KOPT-K1 (cell line): Measurements from ENCODE around the gene RBM10.

ENCODE experiments used
- H3K27ac ChIP-seq: fragments of 200-600 bp; sonication (generic); 2 replicates; pipeline ENCODE4 v1.5.1; 2016; ENCODE audit warnings: antibody characterized with exemption, mild to moderate bottlenecking, low read depth, low read length; ENCODE audit not compliant: poor library complexity, severe bottlenecking
- H3K36me3 ChIP-seq: fragments of 200-600 bp; sonication (generic); 2 replicates; pipeline ENCODE4 v1.5.1; 2017; ENCODE audit warnings: antibody characterized with exemption, mild to moderate bottlenecking, low read length, moderate library complexity; ENCODE audit not compliant: insufficient read depth
- H3K9me3 ChIP-seq: fragments of 200-600 bp; sonication (generic); 2 replicates; pipeline ENCODE4 v1.5.1; 2017; ENCODE audit warnings: antibody characterized with exemption, low read length, mild to moderate bottlenecking; ENCODE audit not compliant: insufficient read depth, poor library complexity, severe bottlenecking

RBM10 gene

DNA sequence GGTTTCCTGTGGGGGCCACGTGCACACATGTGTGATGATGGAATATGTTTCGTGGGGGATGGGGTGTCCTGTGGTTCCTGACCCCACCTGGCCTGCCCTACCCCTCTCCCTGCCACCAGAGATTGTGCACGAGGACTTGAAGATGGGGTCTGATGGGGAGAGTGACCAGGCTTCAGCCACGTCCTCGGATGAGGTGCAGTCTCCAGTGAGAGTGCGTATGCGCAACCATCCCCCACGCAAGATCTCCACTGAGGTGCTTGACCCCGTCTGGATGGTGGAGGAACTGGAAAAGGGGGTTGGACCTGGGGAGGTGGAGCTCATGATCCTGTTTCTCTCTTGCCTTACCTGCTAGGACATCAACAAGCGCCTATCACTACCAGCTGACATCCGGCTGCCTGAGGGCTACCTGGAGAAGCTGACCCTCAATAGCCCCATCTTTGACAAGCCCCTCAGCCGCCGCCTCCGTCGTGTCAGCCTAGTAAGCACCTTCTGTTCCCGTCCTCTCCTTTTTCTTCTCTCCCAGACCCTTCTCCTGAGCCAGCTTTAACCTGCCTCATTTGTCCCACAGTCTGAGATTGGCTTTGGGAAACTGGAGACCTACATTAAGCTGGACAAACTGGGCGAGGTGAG lies 79.4 kb downstream of the RBM10 start:
- peaks cover 87% of the 10 kb centered on the region for H3K36me3 ChIP-seq
- H3K27ac ChIP-seq = no peak overlapping the region
- no peaks in the 10 kb centered on the region for H3K9me3 ChIP-seq

- Histone ChIP-seq H3K36me3 (peaks cover 92% of the 10 kb centered on the region), H3K9me3 (no peaks in the 10 kb centered on the region), H3K27ac (no peak overlapping the region)
These were observed 79.9 kb downstream of the RBM10 start for GRCh38 chrX:47224896-47225290.

DNA sequence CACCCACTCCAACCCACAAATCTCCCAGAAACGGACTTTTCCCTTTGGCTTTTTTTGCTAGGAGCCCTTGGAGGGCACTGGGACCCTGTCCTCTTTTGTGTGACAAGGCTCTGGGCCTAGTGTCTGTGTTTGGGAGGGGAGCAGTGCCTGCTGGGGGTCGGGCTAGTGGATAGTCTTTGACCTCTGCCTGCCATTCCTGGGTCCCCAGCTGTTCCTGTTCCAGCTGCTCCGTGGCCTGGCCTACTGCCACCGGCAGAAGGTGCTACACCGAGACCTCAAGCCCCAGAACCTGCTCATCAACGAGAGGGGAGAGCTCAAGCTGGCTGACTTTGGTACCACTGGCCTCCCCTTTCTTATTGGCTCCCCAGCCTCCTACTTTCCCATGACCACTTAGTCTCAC lies 81.0 kb downstream of the RBM10 start:
- no peaks in the 10 kb centered on the region for H3K9me3 ChIP-seq
- H3K27ac ChIP-seq = no peak overlapping the region
- H3K36me3 ChIP-seq = peaks cover 89% of the 10 kb centered on the region

GRCh38 chrX:47226531-47227333 lies 81.7 kb downstream of the RBM10 start:
- no peak overlapping the region for H3K27ac ChIP-seq
- peaks cover 83% of the 10 kb centered on the region for H3K36me3 ChIP-seq

DNA sequence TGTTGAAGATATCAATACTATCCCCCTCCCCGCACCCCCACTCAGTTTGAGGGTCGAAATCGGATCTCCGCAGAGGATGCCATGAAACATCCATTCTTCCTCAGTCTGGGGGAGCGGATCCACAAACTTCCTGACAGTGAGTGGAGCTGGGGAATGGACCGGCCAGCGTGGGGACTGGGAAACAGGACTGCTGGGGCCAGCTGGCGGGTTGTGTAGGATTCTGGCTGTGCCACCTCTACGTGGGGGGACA lies 82.2 kb downstream of the RBM10 start:
- H3K9me3 ChIP-seq = no peaks in the 10 kb centered on the region
- H3K36me3 ChIP-seq = peaks cover 77% of the 10 kb centered on the region
- H3K27ac ChIP-seq = no peak overlapping the region

More at GRCh38 chrX:47226531-47227333, 81.7 kb downstream of the RBM10 start:
- H3K9me3 ChIP-seq = no peaks in the 10 kb centered on the region

DNA sequence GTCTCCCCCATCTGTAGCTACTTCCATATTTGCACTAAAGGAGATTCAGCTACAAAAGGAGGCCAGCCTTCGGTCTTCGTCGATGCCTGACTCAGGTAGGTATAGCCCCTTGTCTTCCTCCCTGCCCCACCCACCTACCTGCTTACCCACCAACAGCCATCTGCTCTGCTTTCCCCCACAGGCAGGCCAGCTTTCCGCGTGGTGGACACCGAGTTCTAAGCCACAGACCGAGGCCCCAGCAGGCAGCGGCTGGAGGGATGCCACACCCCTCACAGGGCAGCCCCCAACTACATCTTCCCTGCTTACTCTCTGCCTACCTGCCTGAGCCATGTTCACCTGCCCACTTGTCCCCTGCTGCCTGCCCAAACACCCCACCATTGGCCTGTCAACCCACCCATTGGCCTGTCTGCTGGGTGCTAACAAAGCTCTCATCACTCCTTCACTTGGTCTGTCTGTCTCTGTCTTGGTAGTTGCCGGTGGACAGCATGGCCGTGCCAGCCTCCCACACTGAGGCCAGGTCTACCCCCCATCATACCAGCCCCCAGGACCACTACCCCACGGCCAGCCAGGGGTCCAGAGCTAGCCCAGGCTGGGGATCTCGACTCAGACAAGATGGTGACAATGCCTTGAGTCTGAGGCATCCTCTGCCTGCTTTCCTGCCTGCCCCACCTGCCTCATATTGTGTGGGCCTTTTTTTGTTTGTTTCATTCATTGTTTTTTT lies 83.7 kb downstream of the RBM10 start:
- no peaks in the 10 kb centered on the region for H3K9me3 ChIP-seq
- H3K27ac ChIP-seq = no peak overlapping the region
- H3K36me3 ChIP-seq = peaks cover 64% of the 10 kb centered on the region

DNA sequence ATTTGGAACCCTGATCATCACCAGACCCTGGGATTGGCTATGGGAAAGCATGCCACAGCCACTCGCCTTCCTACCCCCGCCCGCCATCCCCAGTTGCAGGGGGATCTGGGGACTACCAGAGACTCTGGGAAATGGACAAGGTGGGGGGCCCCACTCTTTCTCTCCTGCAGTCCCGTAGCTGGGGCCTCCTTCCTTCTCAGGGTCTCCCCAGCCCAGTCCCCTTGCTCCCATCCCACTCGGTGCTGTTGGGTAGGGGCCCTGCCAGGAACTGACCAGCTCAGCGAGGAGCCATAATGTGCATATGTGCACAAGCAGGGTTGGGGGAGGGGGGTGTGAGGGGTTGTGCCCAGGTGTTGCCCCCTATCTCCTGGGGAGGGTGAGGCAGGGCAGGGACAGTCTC lies 84.4 kb downstream of the RBM10 start:
- Histone ChIP-seq H3K36me3 (peaks cover 57% of the 10 kb centered on the region), H3K27ac (no peak overlapping the region), H3K9me3 (no peaks in the 10 kb centered on the region)

GRCh38 chrX:47230136-47230868 lies 85.3 kb downstream of the RBM10 start:
- peaks cover 52% of the 10 kb centered on the region for H3K36me3 ChIP-seq
- no peaks in the 10 kb centered on the region for H3K9me3 ChIP-seq

DNA sequence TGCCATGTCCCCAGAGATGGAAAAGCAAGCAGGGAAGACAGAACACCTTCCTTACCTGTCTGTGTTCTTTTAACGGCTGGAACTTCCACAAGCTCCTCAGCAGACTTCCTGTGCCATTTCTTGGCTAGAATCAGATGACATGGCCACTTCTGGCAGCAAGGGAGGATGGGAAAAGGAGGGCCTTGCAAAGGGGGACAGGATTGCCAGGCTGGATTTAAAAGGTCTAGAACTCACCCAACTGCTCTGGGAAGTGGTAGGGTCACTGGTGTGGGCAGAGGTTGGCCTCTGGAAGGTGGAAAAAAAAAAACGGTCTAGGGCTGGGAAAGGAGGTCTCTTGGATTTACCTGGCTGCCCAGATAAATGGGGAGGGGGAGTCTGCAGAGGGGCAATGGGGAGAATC lies 86.1 kb downstream of the RBM10 start:
- peaks cover 52% of the 10 kb centered on the region for H3K36me3 ChIP-seq
- no peak overlapping the region for H3K27ac ChIP-seq
- H3K9me3 ChIP-seq = no peaks in the 10 kb centered on the region

More at GRCh38 chrX:47230136-47230868, 85.3 kb downstream of the RBM10 start:
- H3K27ac ChIP-seq = no peak overlapping the region

GRCh38 chrX:47232197-47232802 lies 87.3 kb downstream of the RBM10 start:
- H3K27ac ChIP-seq = peak overlapping the region; percentile 82
- H3K9me3 ChIP-seq = no peaks in the 10 kb centered on the region
- peaks cover 42% of the 10 kb centered on the region for H3K36me3 ChIP-seq

- H3K27ac ChIP-seq = peak within 1 kb of the TSS; percentile 82
- no peaks in the 10 kb centered on the region for H3K9me3 ChIP-seq
- H3K36me3 ChIP-seq = peaks cover 36% of the 10 kb centered on the region
These were observed 87.8 kb downstream of the RBM10 start, which contains the start of gene USP11 for GRCh38 chrX:47232803-47233332. Gene USP11, plus strand, starts transcription at chrX:47233009. Its CDS starts 35 bp downstream, at chrX:47233044.

DNA sequence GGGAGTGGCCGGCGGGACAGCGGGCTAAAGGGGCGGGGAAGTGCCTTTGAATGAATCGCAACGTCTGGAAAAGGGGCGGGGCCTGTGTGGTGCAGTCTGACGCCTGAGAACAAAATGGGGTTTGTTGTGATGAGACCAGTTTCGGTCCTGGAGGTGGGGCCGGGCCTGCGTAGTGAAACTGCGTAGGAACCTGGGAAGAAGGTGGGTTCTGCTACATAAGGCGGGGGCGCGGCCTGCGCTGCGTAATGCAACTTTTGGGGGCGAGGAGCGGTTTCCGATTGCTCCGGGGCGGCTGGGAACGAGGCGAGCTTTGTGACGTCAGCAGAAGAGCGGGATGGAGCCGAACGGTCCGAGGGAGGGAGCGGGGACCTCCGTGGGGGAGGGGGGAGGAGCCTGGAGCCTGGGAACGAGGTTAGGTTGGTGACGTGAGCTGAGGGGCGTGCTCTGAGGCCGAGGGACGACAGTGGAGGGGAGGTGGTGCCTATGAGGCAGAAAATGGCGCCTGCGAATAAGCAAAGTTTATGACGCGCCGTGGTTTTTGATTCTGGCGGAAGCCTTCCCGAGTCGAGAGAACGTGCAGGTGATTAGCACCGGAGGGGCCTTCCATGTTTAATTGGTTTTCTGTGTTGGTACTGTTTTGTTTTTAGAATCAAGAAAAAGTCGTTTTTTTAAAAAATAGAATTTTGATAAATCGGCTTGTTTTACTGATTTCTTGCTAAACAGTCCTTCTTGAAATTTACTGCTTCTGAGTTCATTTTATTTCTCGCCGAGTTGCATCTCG lies 88.5 kb downstream of the RBM10 start:
- Histone ChIP-seq H3K9me3 (no peaks in the 10 kb centered on the region), H3K27ac (peak overlapping the region; percentile 82), H3K36me3 (peaks cover 31% of the 10 kb centered on the region)

- no peaks in the 10 kb centered on the region for H3K9me3 ChIP-seq
- H3K27ac ChIP-seq = no peak overlapping the region
- peaks cover 31% of the 10 kb centered on the region for H3K36me3 ChIP-seq
These were observed 89.6 kb downstream of the RBM10 start for GRCh38 chrX:47234583-47234982.

DNA sequence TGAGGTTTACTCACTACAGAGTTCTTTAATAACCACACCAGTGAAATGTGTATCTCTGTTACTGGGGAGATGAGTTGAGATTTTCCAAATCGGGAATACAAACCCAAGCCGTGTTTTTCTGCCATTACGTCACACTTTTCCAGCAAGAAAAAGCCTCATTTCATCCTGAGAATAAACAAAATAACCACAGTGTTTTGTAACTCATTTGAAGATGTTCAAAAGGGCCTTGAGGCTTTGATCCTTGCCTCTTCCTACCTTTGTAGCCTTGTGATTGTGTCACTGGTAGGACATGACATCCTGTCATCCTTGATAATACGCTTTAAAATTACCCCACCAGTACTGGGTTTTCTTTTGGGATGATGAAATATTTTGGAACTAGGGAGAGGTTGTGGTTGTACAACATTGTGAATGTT lies 90.7 kb downstream of the RBM10 start:
- H3K9me3 ChIP-seq = no peaks in the 10 kb centered on the region
- no peak overlapping the region for H3K27ac ChIP-seq
- peaks cover 35% of the 10 kb centered on the region for H3K36me3 ChIP-seq
